Measurements from ENCODE around the gene ARHGAP33.
A peak's percentile ranks its signal among the peaks of the same experiment; 100 is the strongest.

ARHGAP33 gene

DNA sequence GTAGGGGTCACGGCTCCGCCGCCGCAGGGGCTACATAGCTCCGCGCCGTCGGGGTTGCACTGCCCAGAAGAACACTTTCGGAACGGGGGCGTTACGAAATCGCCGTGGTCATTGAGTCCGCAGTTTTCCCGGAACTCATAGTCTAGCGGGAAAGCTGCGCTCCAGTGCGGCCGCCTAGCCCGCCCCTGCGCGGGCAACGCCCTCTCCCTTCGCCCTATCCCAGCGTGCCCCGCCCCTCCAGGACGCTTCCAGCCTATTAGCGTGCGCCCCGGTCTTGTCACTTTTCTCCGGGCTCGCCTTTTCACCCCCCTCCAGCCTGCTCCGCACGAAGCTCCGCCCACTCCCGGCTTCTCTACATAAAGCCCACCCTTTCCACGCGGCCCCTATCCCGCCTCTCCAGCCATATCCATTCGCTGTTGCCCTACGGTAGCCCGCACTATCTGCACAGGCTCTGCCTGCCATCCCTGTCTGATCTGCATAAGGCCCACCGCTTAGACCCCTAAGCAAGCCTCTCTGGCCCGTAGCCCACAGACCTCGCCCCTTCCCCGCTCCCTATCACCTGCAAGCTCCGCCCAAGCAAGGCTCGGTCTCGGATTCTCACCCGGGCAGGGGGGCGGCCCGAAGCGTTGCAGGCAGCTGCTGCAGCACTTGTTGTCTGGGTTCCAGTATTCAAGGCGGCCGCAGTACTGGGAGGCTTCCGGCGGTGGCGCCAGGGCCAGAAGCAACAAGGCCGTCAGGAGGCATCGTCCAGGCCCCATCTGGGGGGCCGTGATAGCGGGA is 34.8 kb upstream of the ARHGAP33 start:
- peak; percentile 79 for DNase-seq (ENCODE audit: low read depth)

DNA sequence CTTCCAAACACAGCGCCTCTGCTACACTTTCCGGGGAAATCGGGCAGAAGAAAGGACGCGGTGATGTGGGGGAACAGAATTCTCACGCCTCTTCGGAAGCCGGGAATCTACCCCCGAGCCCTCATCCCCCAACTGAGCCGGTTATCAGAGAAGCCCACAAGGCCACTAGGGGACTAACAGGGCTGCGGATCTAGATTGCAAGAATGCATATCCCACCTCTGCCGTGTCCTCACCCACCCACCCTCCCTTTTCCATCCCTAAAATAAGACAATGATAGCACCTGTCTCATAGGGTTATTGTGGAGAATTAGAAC is 34.2 kb upstream of the ARHGAP33 start:
- no peak for DNase-seq (ENCODE audit: low read depth)

DNA sequence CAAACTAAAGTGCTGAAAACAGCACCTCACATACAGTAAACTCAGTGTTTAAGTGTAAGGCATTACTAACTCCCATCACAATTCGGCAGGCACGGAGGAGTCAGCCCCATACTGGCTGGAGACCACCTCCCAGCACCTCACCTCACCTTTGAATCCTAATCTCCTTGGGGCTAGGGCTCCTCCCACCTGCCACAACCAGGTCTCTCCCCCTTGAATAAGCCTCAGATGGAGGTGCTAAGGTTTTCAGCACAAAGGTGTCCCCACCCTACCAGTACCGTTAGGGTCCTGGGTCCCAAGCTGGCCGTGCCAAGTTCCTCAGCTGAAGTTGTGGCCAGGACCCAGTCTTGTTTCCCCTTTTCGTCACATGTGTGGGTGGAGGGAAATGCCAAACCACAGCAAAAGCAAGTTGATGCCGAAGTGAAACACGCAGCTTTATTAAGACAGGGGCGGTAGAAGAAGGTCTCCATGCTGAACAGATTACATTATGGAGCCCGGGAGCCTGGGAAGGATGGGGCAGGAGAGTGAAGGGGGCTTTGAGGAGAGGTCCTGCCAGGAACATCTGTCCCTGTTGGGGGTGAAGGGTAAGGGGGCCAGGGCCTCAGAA is 33.1 kb upstream of the ARHGAP33 start, which contains the start of gene IGFLR1:
Gene IGFLR1 (minus strand): TSS at position 332 of the 604 bp plus-strand sequence. CDS start 1,272 bp downstream, outside the sequence.
- no peak for DNase-seq (ENCODE audit: low read depth)

DNA sequence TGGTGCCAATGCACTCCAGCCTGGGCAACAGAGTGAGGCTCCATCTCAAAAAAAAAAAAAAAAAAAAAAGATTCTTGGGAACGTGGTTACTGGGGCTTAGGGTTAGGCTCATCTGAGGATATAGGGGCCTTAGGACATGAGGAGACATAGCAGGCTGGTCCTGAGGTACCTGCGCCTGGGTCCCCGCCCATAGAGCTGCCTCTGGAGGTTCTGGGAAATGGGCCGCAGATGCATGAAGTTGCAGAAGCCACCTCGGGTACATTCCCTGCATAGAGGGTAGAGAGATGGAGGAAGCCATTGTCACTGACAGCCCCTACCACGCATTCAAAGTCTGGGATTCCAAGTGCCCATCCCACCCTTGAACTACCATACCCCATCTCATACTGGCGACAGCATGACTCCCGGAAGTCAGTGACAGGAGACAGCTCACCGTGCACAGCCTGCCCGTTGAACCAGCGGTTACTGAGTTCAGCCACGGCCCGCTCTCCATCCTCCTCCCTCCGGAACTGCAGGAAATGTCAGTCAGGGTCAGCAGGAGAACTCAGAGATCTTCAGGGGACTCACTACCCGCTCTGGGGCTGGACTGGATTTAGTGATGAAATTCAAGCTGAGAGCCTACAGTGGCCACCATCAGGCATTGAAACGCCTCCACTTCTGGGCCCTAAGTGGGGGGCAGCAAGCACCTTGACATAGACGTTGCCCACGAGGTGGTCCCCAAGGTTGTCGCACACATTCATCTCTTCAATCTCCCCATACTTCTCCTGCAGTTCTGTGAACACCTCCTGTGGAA is 31.5 kb upstream of the ARHGAP33 start:
- DNase-seq (ENCODE audit: low read depth): no peak

DNA sequence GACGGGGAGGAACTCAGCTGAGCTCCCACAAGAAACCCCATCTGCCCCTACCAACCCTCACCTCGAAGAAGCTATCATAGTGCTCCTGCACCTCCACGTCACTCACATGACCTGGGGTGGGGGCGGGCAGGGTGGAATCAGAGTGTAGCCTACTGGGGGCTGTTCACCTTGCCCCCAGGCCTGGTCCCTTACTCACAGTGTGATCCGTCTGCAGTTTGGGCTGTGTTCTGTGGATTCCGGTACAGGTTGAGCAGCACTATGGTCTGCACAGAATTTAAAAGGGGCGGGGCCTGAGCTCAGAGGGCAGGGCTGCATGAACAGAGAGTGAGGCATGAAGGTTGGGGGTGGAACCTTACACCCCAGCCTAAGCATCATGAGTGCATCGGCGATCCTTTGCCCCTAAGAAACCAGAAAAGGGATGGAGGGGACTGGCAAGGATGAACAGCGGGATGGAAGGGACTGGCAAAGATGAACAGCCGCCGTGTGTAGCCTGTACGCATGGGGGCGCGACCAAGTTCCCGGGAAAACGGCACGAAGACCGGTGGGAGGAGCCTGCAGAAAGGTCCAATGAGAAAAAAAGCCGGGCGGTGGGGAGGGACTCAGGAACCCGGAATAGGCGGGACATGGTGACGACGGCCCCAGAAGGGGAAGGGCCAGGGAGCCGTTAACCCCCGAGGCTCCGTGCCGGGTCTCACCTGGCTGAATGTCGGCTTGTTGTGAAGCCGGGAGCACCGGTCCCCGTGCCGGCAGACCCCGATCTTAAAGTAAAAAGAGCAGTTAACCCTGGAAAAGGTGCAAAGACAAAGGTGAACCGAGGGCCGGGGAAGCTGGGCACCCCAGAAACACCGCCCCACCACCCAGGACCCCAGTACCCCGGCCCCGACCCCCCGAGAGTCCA is 30.7 kb upstream of the ARHGAP33 start:
- no peak for DNase-seq (ENCODE audit: low read depth)

DNA sequence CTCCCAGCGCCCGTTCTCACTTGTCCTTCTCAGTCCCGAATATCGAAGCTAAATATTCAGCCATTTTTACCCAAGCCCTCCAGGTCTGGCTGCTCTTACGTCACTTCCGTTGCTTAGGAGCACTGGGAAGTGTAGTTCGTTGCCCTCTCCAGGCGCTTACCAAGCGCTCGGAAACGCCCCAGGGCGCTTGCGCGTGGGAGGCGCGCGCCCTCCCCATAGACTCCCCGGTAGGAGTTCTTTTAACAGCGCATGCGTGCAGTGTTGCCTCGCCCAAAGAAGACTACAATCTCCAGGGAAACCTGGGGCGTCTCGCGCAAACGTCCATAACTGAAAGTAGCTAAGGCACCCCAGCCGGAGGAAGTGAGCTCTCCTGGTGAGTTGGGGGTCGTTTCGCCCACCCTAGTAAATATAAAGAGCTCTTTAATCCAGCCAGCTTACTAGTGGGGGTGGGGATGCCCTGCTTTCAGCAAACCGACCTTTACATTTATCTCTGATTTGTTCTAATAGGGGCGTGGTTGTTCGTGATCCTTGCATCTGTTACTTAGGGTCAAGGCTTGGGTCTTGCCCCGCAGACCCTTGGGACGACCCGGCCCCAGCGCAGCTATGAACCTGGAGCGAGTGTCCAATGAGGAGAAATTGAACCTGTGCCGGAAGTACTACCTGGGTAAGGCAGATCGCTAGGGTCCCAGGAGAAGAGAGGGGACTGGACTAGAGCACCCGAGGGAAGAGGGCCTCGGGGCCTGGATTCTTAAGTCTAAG is 29.9 kb upstream of the ARHGAP33 start, which contains the start of the genes PSENEN and U2AF1L4:
Gene PSENEN (plus strand): TSS at position 324 of the 759 bp plus-strand sequence. CDS start 280 bp downstream, at position 604.
Gene U2AF1L4 (minus strand): TSS at position 91 of the 759 bp plus-strand sequence. CDS start 27 bp downstream, at position 64.
- peak; percentile 98 for DNase-seq (ENCODE audit: low read depth)

DNA sequence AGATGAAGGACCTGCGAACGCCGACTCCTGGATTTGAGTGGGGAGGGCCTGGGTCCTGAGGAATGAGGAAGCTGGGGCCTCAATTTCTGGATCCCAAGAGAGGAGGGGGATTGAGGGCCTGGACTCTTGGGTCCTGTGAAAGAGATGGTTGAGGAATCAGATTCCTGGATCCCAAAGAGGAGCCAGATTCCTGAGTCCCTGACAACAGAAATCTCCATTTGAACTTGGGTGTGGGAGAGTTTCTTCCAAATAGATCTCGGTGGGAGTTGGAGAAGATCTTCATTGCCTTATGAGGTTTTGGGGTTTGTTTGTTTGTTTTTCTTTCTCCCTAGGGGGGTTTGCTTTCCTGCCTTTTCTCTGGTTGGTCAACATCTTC is 29.3 kb upstream of the ARHGAP33 start:
- no peak for DNase-seq (ENCODE audit: low read depth)

DNA sequence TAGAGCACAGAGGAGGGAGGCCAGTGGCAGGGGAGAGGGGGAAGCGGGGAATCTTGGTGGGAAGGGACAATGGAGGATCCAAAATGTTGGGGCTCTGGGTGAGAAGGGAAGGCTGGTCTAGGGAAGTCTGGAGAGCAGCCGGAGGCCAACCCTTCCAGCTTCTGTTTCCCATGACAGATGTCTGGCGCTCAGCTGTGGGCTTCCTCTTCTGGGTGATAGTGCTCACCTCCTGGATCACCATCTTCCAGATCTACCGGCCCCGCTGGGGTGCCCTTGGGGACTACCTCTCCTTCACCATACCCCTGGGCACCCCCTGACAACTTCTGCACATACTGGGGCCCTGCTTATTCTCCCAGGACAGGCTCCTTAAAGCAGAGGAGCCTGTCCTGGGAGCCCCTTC is 28.8 kb upstream of the ARHGAP33 start:
- no peak for DNase-seq (ENCODE audit: low read depth)

DNA sequence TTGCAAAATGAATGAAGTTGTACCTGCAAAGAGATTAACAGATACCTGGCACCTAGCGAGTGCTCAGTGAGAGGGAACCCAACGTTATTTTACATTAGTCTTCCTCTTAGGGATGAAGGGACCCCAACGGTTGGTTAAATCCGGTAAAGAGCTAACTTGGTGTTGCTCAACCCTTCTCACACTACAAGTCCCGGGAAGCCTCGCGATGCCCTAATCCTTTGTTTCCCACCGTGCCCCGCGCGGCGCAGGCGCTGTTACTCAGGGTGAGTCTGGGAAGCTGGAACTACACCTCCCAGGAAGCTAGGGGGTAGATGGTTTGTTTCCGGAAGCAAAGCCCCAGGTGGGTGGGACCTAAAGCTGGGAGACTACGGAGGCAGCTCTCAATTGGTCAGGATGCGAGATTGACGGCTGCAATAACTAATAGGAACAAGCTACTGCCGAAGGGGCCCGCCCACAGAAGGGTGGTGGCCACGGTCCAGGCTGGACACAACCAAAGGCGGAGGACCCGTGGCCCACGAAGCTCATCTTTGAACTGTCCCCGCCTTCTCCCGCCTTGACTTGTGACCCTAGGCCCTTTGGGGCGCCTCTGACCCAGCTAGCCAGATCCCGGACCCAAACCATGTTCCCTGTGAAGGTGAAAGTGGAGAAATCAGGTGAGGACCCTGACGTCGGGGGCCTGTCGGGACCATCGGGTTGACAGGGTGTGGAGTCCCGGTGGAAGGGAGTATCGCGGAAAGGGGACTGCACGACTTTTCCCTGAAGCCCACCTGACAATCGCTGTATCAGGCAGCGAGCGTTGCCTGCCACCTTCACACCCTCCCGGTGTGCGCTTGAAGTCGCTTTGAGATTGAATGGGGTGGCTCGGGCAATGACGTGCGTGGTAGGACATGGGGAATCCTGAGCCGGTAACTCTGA is 27.0 kb upstream of the ARHGAP33 start, which contains the start of gene LIN37:
Gene LIN37 (plus strand): TSS at position 471 of the 915 bp plus-strand sequence. CDS start 149 bp downstream, at position 620.
- peak; percentile 99 for DNase-seq (ENCODE audit: low read depth)

DNA sequence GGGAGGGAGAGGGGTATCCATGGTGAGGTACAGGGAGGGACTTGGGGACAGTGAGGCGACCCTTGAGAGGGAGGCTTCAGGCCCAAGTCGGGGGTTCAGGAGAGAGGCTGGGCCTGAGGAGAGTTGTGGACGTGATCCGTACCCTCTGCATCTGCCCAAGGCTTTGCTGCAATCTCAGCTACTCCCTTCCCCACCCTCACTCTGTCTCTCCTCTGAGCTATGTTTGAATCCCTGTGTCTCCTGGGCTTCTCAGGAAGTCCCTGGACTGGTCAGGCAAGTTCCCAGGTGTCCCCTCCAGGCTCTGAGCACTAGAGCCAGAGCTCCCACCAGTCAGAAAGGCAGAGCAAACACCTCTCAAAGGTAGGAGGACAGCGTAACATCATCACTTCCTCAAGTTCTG is 25.2 kb upstream of the ARHGAP33 start:
- no peak for DNase-seq (ENCODE audit: low read depth)

DNA sequence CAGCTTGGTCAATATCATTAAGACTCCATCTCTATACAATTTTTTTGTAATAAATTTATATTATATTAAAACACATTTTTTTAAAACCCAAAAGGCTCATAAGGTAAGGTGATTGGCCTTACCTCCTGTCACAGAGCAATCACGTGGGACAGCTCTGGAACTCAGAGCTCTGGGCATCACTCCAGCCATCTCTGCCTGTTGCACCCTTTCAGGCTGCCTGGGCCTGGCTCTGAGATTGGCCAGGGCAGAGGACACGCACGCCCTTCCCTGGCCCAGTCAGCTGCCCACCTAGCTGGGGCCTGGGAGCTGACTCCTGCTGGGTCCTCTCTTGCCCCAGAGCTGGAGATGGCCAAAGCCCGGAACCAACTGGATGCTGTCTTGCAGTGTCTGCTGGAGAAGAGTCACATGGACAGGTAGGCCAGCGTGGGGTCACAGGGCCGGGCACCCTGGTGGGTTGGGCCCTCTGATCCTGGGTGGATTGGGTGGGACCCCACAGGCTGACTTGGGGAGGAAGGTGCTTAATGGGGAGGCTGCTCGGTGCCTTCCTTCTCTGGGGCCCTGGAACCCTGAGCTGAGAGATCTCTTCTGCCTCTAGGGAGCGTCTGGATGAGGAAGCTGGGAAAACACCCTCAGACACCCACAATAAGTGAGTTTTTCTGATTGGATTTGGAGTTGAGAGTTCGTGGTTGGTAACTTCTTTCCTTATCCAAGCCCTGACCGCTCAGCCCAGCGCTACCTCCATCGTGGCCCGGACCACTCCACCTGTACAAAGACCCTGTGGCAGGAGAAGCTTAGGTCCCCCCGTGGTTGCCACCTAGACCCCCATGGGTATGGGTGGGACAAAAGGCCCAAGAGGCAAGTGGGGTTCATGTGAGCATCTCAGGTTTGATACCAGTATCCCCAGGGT is 23.3 kb upstream of the ARHGAP33 start:
- DNase-seq (ENCODE audit: low read depth): no peak

DNA sequence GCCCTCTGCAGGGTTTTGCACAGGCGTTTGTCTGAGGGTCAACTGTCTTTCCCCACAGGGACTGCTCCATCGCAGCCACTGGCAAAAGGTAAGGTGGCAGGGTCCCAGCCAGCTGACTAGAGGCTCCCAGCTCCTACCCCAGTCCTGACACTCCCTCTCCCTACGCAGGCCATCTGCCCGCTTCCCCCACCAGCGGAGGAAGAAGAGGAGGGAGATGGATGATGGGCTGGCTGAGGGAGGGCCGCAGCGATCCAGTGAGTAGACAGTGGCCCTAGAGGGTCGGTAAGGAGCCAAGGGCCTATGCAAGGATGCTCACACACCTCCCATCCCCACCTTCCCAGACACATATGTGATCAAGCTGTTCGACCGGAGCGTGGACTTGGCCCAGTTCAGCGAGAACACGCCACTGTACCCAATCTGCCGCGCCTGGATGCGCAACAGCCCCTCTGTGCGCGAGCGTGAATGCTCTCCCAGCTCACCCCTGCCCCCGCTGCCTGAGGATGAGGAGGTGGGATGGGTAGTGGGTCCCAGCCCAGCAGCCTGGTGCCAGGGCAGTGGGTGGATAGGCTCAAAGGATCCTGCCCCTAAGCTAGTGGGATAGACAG is 22.5 kb upstream of the ARHGAP33 start:
- no peak for DNase-seq (ENCODE audit: low read depth)

DNA sequence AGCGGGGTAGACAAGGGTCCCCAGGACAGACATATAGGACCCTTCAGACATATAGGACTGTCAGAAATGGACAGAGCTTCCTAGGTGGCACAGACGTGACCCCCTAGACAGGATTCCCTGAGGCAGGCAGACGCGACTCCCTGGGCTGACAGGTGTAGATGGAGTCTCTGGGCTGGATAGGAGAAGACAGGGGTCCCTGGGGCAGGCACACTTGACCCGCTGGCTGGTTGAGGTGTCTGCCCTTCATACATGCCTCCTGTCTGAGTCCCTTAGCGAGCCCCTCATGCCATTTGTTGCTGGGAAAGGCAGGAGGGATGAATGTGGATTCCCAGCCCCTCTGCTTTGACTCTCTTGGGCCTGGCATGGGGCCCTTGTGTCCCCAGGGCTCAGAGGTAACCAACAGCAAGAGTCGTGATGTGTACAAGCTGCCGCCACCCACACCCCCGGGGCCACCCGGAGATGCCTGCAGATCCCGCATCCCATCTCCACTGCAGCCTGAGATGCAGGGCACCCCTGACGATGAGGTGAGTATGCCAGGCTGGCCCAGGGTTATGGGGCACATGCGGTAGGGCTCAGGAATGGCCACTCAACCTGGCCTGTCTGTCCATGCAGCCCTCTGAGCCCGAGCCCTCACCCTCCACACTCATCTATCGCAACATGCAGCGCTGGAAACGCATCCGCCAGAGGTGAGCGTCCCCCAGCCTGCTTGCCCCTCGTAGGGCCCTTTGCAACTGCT is 21.6 kb upstream of the ARHGAP33 start:
- DNase-seq (ENCODE audit: low read depth): no peak

DNA sequence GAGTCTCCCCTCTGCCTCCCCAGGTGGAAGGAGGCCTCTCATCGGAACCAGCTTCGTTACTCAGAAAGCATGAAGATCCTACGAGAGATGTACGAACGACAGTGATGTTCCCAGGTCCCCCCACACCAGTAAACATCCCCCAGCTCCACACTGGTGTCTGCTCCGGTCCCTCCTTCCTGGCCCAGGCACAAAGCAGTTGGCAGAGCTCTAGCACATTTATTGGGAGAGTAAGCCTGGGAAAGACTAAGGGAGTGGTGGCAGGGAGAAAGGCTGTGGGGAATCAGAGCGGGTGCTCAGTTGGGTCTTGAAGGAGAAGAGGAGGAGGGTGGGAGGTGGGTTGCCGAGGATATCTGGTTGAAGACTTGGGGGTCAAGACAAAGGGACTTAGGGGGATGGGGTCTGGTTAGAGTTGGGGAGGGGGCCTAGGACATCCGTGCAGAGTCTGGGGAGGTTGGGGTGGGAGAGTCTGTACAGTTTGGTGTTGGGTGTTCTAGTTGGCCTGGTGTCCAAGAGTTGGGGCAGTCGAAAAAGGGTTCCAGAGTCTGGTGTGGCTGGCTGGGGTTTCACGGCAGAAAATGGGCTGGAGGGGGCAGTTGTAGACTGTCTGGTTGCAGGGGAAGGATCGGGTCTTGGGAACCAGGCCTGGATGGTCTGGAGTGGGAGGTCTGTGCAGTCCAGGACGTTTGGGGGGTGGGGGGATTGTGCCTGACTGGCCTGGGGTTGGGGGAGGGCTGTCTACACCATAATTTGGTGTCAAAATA is 20.8 kb upstream of the ARHGAP33 start:
- DNase-seq (ENCODE audit: low read depth): no peak

DNA sequence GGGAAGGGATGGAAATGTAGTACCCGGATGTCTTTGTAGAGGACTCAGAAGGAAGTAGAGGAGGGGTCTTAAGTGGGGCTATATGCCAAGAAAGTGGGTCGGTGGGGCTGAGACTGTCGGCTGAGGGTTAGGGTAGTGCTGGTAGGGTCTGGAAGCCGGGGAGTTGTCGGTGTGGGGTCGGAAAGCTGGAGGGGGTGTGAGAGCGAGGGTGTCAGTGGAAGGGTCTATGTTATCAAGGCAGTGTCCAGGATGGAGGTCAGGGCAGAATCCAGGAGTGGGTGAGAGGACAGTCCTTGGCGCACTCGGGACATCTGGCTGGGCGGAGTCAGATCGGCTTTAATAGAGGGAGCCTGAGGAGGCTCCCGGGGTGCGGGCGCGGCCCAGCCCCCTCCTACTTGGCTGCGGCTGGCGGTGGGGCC is 20.2 kb upstream of the ARHGAP33 start:
- DNase-seq (ENCODE audit: low read depth): no peak

DNA sequence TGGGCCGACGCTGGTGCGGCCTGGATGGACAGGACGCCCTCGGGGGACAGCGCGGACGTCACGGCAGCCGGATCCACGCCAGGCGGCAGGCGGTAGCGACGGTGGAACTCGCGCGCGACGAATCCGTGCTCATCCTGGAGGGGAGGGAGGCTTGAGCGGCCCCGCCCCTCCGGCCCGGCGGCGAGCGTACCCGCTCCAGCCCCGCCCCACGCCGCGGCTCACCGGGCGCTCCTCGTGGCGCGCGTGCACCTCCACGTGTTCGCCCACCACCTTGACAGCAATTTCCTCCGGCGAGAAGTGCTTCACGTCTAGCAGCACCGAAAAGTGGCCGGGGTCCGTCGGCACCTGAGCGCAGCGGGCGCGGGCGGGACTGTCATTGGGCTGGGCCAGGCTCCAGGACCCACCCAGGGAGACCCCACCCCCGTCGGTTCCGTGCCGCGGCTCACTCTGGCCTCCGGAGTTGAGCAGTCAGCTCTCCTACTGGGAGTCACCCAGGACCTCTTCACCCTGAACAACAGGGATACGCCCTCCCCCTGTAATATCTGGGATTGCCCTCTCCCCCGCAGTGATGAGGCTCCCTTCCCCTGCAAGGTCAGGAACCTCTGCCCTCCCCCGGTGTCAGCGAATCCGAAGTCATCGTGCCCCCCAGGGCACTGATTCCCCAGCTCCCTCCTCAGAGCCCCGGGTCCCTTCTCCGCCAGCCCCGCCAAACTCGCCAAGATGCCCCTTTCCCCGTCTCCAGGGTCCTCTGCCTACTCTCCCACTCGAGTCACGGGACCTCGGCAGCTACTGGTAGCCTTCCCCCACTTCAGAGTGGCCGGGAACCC is 19.6 kb upstream of the ARHGAP33 start:
- no peak for DNase-seq (ENCODE audit: low read depth)
